HCT116 (cell line): ENCODE data around the gene C17orf100. TPM values are rescaled to one million over a fixed set of nuclear protein-coding genes. Genes with fewer than 3 reads are reported as not detected.

Source experiments
- ATAC-seq: fragments of 200-7000 bp; cut with Tn5 transposase; 2 replicates; pipeline ENCODE4 v1.9.1; 2020; ENCODE audit warnings: mild to moderate bottlenecking, moderate library complexity
- BruUV-seq: library from RNA; stranded (reverse); fragments of 400-500 nt; replicated peaks from 2 replicates; lab custom pipeline; 2021; lab: Mats Ljungman, UMichigan
- CTCF ChIA-PET: fragments of 300-600 bp; sonication (Branson Sonifier 250); formaldehyde crosslinking; loops from one replicate; lab custom pipeline; 2021; ENCODE audit warnings: antibody characterized with exemption; lab: Charles Lee
- POLR2A ChIA-PET: fragments of 300-600, 350-600 bp; sonication (Branson Sonifier 250); formaldehyde crosslinking; loops from one replicate; lab custom pipeline; 2021; ENCODE audit warnings: antibody characterized with exemption; lab: Charles Lee
- RAD21 ChIA-PET, 2 experiments: fragments of 300-600 bp; sonication (Branson Sonifier 250); formaldehyde crosslinking; loops; one replicate each; lab custom pipeline; 2023; ENCODE audit warnings: low total read pairs in 2 of 2; ENCODE audit not compliant: uncharacterized antibody in 2 of 2, unreplicated experiment in 2 of 2, low non-redundant PET in 1 of 2; lab: Charles Lee
- DNase-seq: peaks from one replicate; pipeline ENCODE4 v3.0.0-alpha.2; 2010; ENCODE audit warnings: low read depth, low spot score
- H2AFZ ChIP-seq: fragments of 200-600 bp; shearing (Covaris generic), sonication (generic); 2 replicates; pipeline ENCODE4 v1.6.1; 2017; ENCODE audit warnings: low read depth, mixed run types, mixed read lengths, antibody characterized with exemption, low read length; ENCODE audit not compliant: poor library complexity, severe bottlenecking
- H3K27ac ChIP-seq: 2 replicates; pipeline ENCODE4 v1.5.1; 2012; ENCODE audit warnings: low read depth, low read length
- H3K27me3 ChIP-seq: fragments of 200-600 bp; sonication (generic); 2 replicates; pipeline ENCODE4 v1.6.1; 2016; ENCODE audit warnings: mixed run types, low read length, mixed read lengths; ENCODE audit not compliant: insufficient read depth
- H3K36me3 ChIP-seq, 2 experiments: fragments of 200-500 bp in 1 of 2; fragments of 200-600 bp in 1 of 2; sonication (Bioruptor generic) in 1 of 2; sonication (generic) in 1 of 2; 2 replicates each; pipeline versions ENCODE4 v1.5.1 to v1.6.1; 2014 to 2016; ENCODE audit warnings: low read length in 2 of 2, inconsistent platforms in 1 of 2, mixed read lengths in 1 of 2, mixed run types in 1 of 2; ENCODE audit not compliant: insufficient read depth in 2 of 2, control insufficient read depth in 1 of 2
- H3K4me1 ChIP-seq, 2 experiments: fragments of 200-600 bp in 1 of 2; sonication (generic) in 1 of 2; 2 replicates each; pipeline versions ENCODE4 v1.5.1 to v1.6.1; 2012 to 2017; ENCODE audit warnings: low read length in 2 of 2, inconsistent platforms in 1 of 2, mild to moderate bottlenecking in 1 of 2, mixed read lengths in 1 of 2, mixed run types in 1 of 2, moderate library complexity in 1 of 2; ENCODE audit not compliant: insufficient read depth in 2 of 2, control insufficient read depth in 1 of 2
- H3K4me2 ChIP-seq: fragments of 200-600 bp; sonication (generic); 2 replicates; pipeline ENCODE4 v1.6.1; 2017; ENCODE audit warnings: mixed run types, low read length, mixed read lengths
- H3K4me3 ChIP-seq, 2 experiments: fragments of 200-600 bp in 1 of 2; sonication (generic) in 1 of 2; replicated peaks in 1 of 2; 2 replicates each; pipeline ENCODE4 v1.5.1; 2011 to 2016; ENCODE audit warnings: low read length in 2 of 2, control low read depth in 1 of 2, low read depth in 1 of 2, mild to moderate bottlenecking in 1 of 2, mixed read lengths in 1 of 2, mixed run types in 1 of 2
- H3K79me2 ChIP-seq: fragments of 200-600 bp; sonication (generic); 2 replicates; pipeline ENCODE4 v1.6.1; 2017; ENCODE audit warnings: mild to moderate bottlenecking, mixed run types, low read length, moderate library complexity, mixed read lengths; ENCODE audit not compliant: insufficient read depth
- H3K9ac ChIP-seq: fragments of 200-600 bp; sonication (generic); 2 replicates; pipeline ENCODE4 v1.6.1; 2016; ENCODE audit warnings: low read length, mixed read lengths
- H3K9me2 ChIP-seq: fragments of 200-600 bp; sonication (generic), shearing (Covaris generic); 2 replicates; pipeline ENCODE4 v1.6.1; 2017; ENCODE audit warnings: mixed run types, mild to moderate bottlenecking, moderate library complexity; ENCODE audit not compliant: insufficient read depth
- H3K9me3 ChIP-seq, 2 experiments: fragments of 200-500 bp in 1 of 2; fragments of 200-600 bp in 1 of 2; sonication (Bioruptor generic) in 1 of 2; sonication (generic) in 1 of 2; 2 replicates each; pipeline ENCODE4 v1.6.1; 2014 to 2017; ENCODE audit warnings: low read length in 2 of 2, mixed read lengths in 2 of 2, inconsistent platforms in 1 of 2, low read depth in 1 of 2, mild to moderate bottlenecking in 1 of 2, mixed run types in 1 of 2, moderate library complexity in 1 of 2; ENCODE audit not compliant: control insufficient read depth in 1 of 2, insufficient read depth in 1 of 2
- H4K20me1 ChIP-seq: fragments of 200-600 bp; sonication (generic), shearing (Covaris generic); 2 replicates; pipeline ENCODE4 v1.6.1; 2017; ENCODE audit warnings: mixed run types, mild to moderate bottlenecking, moderate library complexity; ENCODE audit not compliant: insufficient read depth
- ATF3 ChIP-seq: IDR thresholded peaks from 2 replicates; pipeline ENCODE4 v1.6.1; 2012
- CBX3 ChIP-seq: IDR thresholded peaks from 2 replicates; pipeline ENCODE4 v1.6.1; 2012; ENCODE audit warnings: low read depth
- CEBPB ChIP-seq: IDR thresholded peaks from 2 replicates; pipeline ENCODE4 v1.6.1; 2012; ENCODE audit warnings: low read depth
- ELF1 ChIP-seq: IDR thresholded peaks from 2 replicates; pipeline ENCODE4 v1.6.1; 2012; ENCODE audit warnings: low read depth, borderline replicate concordance
- EZH2 ChIP-seq: fragments of 200-600 bp; sonication (generic); IDR thresholded peaks from 2 replicates; pipeline ENCODE4 v1.6.1; 2017; ENCODE audit warnings: antibody characterized with exemption, mixed run types
- EZH2phosphoT487 ChIP-seq: fragments of 200-600 bp; IDR thresholded peaks from 2 replicates; pipeline ENCODE4 v1.6.1; 2018; ENCODE audit warnings: antibody characterized with exemption, borderline replicate concordance
- JUND ChIP-seq: IDR thresholded peaks from 2 replicates; pipeline ENCODE4 v1.6.1; 2012
- RAD21 ChIP-seq: IDR thresholded peaks from 2 replicates; pipeline ENCODE4 v1.6.1; 2012; ENCODE audit warnings: low read depth, mild to moderate bottlenecking
- SIN3A ChIP-seq: IDR thresholded peaks from 2 replicates; pipeline ENCODE4 v1.6.1; 2012; ENCODE audit warnings: low read depth
- TCF7L2 ChIP-seq: IDR thresholded peaks from 2 replicates; pipeline ENCODE4 v1.7.0; 2011; ENCODE audit warnings: borderline replicate concordance, inconsistent platforms; ENCODE audit not compliant: insufficient read depth, insufficient read length; ENCODE audit errors: extremely low read depth
- YY1 ChIP-seq: IDR thresholded peaks from 2 replicates; pipeline ENCODE4 v1.6.1; 2011; ENCODE audit warnings: low read length, low read depth, moderate library complexity, mild to moderate bottlenecking; ENCODE audit not compliant: insufficient replicate concordance; ENCODE audit errors: extremely low read depth
- intact Hi-C: fragments of 100-400 bp; cut with micrococcal nuclease; formaldehyde crosslinking; loops from 2 replicates; pipeline ENCODE4 v1.10.0; 2022
- total RNA-seq: library from RNA; stranded (reverse); gene quantifications from one replicate; pipeline ENCODE4 v1.2.1, GENCODE V29; 2021; ENCODE audit not compliant: unreplicated experiment
- TF ChIP-seq, protein P1 (sequence below): IDR thresholded peaks from 2 replicates; pipeline ENCODE4 v1.6.1; 2012
- TF ChIP-seq, protein P2 (sequence below), 3 experiments: fragments of 200-600 bp in 1 of 3; sonication (generic) in 1 of 3; IDR thresholded peaks in 2 of 3; conservative IDR thresholded peaks in 1 of 3; 2 replicates each; pipeline ENCODE4 v1.5.1; 2012 to 2017; ENCODE audit warnings: low read depth in 2 of 3, low read length in 2 of 3, antibody characterized with exemption in 1 of 3, borderline replicate concordance in 1 of 3, control low read depth in 1 of 3, mild to moderate bottlenecking in 1 of 3, mixed read lengths in 1 of 3, mixed run types in 1 of 3, moderate library complexity in 1 of 3; ENCODE audit not compliant: insufficient read depth in 1 of 3

C17orf100 gene
- total RNA-seq, 1 experiment from 2014 or later, result 0.76 TPM

DNA sequence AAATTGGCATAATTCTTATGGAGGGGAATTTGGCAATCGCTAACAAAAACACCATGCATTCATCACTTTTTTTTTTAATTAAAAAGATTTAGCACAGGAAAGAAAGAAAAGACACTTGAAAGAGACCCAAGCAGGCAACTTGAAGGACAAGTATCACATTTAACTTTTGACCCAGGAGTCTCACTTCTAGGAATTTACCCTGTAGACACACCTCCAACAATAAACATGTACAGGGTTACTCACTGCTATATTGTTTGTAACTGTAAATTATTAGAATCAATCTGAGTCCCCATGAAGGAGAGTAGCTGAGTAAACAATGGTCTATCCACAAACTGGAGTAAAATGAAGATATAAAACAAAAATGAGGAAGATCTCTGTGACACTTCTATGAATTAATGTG lies 21.2 kb upstream of the C17orf100 start:
- POLR2A ChIA-PET, result no interaction called here
- Histone ChIP-seq H3K27ac (no peak overlapping the region), H3K9ac (no peak overlapping the region), H3K4me2 (no peak overlapping the region), H3K36me3 (peaks cover 36 to 39% of the 10 kb centered on the region in 2 experiments; a peak in 3 of 4 replicates), H3K9me2 (no peaks in the 10 kb centered on the region), H4K20me1 (no peaks in the 10 kb centered on the region), H3K79me2 (peaks cover 26% of the 10 kb centered on the region; the same call in 1 of the 2 replicates), H3K4me3 (no peak overlapping the region), H3K4me1 (no peaks in the 10 kb centered on the region), H2AFZ (no peak overlapping the region), H3K9me3 (no peaks in the 10 kb centered on the region), H3K27me3 (no peaks in the 10 kb centered on the region)
- DNase-seq, result no peak
- CTCF ChIA-PET, result no interaction called here
- TF ChIP-seq RAD21, result no peak
- no peak for TF ChIP-seq ATF3
- TF ChIP-seq ELF1, result no peak
- no peak for TF ChIP-seq SIN3A
- TF ChIP-seq, protein P1, sequence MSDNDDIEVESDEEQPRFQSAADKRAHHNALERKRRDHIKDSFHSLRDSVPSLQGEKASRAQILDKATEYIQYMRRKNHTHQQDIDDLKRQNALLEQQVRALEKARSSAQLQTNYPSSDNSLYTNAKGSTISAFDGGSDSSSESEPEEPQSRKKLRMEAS, result no peak
- TF ChIP-seq CEBPB, result no peak
- TF ChIP-seq JUND, result no peak
- TF ChIP-seq TCF7L2, result no peak
- TF ChIP-seq, protein P2, sequence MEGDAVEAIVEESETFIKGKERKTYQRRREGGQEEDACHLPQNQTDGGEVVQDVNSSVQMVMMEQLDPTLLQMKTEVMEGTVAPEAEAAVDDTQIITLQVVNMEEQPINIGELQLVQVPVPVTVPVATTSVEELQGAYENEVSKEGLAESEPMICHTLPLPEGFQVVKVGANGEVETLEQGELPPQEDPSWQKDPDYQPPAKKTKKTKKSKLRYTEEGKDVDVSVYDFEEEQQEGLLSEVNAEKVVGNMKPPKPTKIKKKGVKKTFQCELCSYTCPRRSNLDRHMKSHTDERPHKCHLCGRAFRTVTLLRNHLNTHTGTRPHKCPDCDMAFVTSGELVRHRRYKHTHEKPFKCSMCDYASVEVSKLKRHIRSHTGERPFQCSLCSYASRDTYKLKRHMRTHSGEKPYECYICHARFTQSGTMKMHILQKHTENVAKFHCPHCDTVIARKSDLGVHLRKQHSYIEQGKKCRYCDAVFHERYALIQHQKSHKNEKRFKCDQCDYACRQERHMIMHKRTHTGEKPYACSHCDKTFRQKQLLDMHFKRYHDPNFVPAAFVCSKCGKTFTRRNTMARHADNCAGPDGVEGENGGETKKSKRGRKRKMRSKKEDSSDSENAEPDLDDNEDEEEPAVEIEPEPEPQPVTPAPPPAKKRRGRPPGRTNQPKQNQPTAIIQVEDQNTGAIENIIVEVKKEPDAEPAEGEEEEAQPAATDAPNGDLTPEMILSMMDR (IDR thresholded peaks at IDR 0.05 in 2 of 3, conservative IDR thresholded peaks at IDR 0.05 in 1 of 3; ENCODE audit: borderline replicate concordance in 1 of 3, insufficient read depth in 1 of 3, low read depth in 2 of 3, low read length in 2 of 3), result no peak
- TF ChIP-seq YY1, result no peak
- no peak for TF ChIP-seq CBX3
- no peak for TF ChIP-seq EZH2
- no peak for TF ChIP-seq EZH2phosphoT487
- ATAC-seq, result no peak
- BruUV-seq, result no TSS peak
- RAD21 ChIA-PET, result no interaction called here
- intact Hi-C loops, result no loop called here
